NCI-H2196 treated with DMSO at 0.1 percent for 48 hours (cell line): ENCODE measurements around the gene BBLN.

Experiments used
- DNase-seq: peaks from one replicate; lab custom pipeline; 2025; ENCODE audit not compliant: unreplicated experiment; lab: John Stamatoyannopoulos, UW

The BBLN gene

DNA sequence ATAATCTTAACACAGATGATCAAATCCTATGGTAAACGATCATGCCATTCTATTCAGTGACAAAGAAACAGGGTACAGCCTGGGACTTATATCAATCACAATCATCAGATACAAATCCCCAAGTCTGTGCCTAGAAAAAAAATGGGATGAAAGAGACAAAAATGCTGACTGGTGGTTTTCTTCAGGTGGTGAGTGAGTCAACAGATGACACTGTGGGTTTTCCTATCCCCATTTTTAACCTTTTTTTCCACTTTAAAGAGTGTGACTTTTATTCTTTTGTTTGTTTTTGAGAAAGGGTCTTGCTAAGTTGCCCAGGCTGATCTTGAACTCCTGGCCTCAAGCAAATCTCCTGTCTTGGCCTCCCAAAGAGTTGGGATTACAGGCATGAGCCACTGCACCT, 28.1 kb downstream of the BBLN start:
- no peak for DNase-seq

DNA sequence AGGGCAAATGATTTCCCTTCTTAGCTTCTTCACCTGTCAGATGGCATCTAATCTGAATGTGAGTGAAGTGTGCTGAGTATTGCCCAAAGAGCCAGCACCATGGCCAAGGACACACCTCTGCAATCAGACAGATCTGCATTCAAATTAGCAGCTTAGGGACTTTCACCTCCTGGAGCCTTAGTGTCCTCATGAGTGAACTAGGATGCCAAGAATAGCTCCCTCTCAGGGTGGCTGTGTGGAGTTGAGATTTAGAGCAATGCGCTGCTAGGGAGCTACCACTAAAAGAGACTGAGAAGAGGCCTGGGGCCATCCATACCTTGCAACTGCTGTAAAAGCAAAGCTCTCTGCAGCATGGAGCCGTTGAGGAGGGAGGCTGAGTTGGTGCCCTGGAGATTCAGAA, 29.9 kb downstream of the BBLN start:
- DNase-seq: no peak

DNA sequence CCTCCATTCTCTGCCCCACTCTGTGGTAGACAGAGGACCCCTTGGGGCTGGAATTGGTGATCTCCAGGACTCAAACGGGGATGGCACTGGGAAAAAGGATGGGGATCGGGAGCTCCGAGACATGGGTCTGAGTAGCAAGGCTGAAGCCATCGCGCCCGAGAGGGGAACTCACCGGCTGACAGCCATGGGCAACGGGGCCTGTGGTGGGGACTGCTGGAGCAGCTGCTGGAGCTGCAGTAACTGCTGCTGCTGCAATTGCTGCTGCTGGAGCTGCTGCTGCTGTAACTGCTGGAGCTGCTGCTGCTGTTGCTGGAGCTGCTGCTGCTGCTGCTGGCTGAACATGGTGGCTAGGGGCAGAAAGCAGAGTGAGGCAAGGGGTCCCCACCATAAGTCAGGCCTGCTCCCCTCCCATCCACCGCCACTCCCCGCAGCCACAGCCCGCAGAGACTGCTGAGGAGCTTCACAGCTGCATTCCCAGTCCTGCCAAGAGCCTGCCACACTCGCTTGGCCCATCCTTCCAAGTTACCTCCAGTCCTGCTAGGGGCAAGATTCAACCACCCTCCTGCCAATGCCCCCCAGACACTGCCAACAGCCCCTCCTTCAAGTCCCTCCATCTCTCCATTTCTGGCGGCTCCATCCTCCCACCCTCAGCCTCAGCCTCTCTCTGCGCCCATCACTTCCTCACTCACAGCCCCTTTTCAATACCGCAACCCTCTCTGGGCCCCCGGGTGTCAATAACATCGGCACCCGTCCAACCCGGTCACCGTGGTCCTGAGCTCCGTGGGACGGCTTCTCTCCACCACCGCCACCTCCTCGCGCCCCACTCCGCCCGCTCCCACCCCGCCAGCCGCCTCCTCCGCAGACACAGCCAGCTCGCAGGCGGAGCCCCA, 30.7 kb downstream of the BBLN start:
- no peak for DNase-seq

DNA sequence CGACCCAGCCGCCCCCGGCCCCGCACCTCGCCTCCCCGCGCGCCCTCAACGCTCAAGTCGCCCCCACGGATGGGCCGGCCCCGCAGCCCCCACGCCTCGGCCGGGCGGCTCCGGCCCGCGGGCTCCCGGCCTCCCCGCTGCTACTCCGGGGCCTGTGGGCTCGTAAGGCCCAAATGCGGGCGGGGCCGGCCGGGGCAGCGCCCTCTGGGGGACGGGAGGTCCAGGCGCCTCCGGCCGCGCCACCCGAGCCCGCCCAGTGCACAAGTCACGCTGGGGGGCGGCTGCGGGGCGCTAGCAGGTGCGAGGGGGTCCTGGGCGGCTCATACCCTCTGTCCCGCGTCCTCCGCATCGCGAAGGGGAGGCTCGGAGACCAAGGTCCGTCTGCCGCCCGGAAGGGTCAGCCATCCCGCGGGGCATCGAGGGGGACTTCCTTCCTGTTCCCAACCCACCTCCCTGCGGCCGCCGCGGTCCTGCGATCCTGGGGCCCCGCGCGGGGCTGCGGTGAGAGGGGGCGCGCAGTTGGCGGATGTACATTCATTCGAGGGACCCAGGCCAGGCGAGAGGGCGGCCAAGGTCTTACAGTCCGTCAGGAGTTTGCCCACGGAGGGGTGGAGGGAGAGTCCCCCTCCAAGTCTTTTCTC, 31.5 kb downstream of the BBLN start, which contains the start of gene CIZ1:
Gene CIZ1, minus strand, starts transcription at position 167 of the 641 bp plus-strand sequence. CDS start 715 bp downstream, outside the sequence.
- DNase-seq: peak; percentile 60

DNA sequence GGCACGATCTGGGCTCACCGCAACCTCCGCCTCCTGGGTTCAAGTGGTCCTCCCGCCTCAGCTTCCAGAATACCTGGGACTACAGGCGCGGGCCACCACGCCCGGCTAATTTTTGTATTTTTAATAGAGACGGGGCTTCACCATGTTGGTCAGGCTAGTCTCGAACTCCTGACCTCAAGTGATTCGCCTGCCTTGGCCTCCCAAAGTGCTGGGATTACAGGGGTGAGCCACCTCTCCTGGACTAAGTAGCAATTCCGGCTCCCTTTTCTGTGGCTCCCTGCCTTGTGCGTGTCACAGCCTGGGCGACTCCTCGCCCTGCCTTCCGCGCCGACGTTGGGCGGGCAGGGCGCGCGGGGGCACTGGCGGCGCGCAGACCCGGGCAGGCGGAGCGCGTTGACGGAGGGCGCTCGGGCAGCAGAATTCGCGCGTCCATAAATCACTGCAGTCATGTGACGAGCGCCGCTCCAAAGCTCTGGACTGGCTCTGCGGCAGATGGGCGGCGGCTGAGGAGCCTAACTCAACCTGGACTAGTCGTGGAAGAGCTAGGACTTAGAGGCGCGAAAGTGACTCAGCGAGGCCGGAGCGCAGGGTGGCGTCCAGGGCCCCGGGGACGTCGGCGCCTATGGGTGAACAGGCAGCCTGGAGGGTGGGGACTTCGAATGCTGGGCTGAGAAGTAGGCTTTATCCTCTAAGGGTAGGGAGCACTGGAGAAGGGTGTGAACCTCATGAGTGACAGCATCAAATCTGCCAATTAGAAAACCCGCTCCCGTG, 32.7 kb downstream of the BBLN start:
- DNase-seq: peak; percentile 90

DNA sequence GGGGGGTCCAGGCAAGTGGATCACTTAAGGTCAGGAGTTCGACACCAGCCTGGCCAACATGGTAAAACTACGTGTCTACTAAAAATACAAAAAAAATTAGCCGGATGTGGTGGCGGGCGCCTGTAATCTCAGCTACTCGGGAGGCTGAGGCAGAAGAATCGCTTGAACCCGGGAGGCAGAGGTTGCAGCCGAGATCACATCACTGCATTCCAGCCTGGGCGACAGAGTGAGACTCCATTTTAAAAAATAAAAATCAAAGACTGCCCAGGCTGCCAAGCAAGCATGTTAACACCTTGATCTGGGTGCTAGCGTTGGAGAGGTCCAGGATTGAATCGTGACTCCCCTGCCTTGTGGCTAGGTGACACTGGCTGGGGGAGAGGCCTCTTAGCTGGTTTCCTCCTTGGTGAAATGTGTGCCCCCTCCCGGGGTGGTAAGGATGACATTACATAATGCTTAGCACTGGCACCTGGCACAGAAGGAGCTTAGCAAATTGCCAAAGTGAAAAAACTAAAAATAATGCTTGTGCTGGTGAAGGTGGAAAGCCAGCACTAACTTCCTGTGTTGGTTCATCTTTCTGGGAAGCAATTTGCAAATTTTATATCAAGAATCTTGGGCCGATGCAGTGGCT, 33.5 kb downstream of the BBLN start:
- DNase-seq: no peak

DNA sequence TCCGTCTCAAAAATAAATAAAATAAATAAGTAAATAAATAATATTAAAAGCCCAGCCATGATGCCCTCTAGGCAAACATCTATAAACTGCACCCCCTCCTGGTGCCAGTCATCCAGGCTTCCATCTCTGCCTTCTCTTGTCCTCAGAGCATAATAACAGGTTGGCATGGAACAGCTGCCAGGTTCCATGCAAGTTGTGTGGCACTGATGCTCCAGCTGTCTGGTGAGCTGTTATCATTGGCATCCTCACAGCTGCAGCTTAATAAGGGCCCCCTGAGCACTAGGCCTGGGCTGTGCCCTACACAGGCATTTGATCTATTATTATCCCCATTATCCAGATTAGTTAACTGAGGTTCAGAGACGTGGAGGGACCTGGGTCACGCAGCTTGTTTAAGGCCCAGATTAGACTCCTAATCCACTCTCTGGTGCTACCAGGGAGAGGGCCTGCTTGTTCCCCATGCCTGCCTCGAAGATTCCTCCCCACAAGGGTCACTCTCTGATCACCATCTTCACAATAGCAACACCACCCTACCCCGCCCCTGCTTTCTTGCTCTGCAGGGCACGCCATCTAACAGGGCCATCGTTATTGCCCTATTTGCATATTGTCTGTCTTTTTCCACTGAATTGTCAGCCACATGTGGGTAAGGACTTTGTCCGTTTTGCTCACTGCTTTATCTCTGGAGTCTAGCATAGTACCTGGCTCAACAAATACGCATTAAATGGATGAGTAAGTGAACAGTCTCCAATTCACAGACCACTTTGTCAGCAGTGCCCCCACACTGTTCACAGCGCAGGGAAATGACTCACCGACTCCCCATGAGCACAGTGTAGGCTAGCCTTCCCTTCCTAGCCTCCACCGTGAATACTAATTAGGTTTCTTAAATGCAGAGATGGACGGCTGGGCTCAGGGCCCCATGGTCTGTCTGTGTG, 41.6 kb downstream of the BBLN start:
- no peak for DNase-seq

DNA sequence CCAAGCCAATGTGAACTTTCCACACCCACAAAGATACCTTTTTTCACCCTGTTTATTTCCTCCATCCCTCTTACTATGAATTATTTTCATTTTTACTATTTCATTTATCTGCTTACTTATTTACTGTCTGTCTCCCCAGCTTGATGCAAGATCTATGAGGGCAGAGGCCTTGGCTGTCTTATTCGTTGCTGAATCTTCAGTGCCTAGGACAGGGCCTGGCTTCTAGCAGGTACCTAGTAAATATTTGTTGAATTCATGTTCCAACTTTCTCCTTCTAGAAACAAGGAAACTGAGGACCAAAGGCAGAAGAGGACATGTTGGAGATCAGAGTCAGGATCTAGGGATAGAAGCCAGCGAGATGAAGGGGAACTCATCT, 42.6 kb downstream of the BBLN start:
- no peak for DNase-seq

DNA sequence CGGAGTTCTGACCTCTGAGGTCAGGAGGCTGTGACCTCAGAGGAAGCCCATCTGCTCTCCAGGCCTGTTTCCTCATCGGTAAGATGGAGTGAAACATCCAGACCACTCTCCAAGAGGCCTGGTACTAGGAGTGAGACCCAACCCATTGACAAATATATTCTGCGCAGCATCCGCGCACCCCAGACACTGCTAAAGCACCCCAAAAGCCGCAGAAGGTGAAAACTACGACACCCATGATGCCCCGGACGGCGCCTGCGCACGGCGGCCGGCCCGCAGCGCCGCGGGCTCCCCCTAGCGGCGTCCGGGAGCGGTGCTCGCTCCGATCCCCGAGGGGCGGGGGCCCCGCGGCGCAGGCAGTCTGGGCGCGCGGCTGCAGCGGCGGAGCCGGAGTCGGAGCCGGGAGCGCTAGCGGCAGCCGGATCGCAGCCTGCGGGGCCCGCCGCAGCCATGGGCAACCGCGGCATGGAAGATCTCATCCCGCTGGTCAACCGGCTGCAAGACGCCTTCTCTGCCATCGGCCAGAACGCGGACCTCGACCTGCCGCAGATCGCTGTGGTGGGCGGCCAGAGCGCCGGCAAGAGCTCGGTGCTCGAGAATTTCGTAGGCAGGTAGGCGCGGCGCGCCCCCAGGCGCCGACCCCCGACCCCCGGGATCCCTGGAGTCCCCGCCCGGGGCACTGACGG, 43.1 kb downstream of the BBLN start, which contains the start of gene DNM1:
Gene DNM1, plus strand, starts transcription at position 356 of the 683 bp plus-strand sequence. Its CDS starts 92 bp downstream, at position 448.
- peak; percentile 54 for DNase-seq

DNA sequence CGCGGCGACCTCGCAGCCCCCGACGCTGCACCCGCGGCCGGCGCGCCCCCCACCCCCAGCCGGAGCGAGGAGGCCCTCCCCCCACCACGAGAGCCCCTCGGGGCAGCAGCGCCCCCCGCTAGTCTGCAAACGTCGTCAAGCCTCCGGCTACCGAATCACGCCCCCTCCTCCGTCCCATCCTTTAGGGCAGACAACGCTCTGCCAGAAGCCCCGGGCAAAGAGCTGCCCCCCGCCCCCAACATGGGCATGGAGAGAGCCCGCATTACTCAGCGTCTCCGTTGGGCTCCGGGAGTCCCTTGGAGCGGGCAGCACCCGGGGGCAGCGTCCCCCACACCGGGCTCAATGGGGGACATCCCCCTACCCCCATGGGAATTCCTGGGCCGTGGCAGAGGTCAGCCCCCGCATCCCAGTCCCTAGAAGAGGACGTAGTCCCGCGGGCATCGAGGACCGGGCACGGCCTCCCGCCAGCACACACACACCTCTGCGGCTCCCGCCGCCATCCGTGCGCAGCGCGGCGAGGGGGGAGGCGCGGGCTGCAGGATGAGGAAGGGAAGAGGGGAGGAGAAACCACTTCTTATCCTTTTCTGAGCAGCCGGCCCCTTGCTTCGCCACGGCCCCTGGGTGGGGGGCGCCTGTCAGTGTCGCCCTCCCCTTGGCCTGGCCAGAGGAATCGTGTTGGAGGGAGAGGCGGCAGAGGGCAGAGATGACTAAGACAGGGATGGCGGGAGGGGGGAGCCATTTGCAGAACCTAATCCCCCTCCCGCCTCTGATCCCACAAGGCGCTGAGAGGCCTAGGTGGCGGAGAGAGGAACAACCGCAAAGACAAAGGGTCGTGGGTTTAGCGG, 43.9 kb downstream of the BBLN start:
- peak; percentile 33 for DNase-seq

DNA sequence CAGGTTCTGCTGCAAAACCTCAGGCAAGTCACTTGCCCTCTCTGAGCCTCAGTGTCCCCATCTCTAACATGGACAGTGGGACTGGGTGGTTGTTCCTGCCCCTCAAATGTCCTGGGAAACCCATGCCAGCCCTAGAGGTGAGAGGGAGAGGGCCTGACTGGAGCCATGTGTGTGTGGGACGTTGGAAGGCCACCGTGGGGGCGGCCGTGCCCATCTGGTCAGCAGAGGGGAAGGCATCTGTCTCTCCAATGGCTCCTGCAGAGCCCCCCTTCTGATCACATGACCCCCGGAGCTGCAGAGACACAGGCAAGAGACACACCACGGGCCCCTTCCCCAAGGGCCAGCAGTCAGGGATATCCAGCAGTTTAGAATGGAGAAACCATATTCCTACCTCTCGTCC, 44.8 kb downstream of the BBLN start:
- DNase-seq: no peak

DNA sequence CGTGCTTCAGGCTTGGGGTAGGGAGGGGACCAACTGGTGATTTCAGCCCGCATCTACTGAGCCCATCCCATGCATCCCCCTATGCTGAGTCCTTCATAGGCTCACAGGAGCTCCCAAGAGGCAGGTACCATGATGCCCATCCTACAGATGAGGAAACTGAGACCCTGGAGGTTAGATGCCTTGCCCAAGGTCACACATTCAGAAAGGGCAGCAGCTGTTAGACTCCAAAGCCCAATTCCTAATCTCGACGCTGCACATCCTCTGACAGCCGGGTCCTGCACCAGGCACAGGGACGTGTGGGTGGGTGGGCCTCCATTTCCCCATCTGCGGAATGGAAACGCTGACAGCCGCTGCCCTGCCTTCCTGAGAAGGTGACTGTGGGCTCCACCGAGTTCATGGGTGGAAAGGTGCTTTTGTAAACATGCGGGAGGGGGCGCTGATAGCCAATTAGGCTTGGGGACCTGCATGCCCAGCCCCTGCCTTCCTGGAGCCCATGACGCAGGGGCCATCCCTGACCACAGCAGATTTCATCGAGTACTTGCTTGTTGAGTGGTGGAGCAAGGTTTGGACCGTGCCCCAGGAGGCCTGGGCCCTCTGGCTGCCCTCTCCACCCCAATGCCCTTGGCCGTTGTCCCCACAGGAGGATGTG, 45.4 kb downstream of the BBLN start:
- DNase-seq: no peak

DNA sequence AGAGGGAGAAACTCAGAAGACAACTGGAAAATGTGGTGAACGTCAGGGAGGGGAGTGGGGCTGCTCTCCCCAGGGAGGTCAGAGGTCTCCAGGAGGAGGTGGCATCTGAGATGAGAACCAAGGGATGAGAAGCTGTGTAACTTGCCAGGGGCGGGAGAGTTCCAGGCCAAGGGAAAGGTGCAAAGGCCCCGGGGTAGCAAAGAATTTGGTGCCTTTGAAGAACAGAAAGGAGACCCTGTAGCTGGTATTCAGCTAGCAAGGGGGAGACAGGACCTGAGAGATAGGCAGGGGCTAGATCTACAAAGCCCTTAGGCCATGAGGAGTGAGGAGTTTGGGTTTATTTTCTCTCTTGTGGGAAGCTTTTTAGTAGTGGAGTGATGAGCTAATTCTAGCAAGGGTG, 46.4 kb downstream of the BBLN start:
- no peak for DNase-seq

DNA sequence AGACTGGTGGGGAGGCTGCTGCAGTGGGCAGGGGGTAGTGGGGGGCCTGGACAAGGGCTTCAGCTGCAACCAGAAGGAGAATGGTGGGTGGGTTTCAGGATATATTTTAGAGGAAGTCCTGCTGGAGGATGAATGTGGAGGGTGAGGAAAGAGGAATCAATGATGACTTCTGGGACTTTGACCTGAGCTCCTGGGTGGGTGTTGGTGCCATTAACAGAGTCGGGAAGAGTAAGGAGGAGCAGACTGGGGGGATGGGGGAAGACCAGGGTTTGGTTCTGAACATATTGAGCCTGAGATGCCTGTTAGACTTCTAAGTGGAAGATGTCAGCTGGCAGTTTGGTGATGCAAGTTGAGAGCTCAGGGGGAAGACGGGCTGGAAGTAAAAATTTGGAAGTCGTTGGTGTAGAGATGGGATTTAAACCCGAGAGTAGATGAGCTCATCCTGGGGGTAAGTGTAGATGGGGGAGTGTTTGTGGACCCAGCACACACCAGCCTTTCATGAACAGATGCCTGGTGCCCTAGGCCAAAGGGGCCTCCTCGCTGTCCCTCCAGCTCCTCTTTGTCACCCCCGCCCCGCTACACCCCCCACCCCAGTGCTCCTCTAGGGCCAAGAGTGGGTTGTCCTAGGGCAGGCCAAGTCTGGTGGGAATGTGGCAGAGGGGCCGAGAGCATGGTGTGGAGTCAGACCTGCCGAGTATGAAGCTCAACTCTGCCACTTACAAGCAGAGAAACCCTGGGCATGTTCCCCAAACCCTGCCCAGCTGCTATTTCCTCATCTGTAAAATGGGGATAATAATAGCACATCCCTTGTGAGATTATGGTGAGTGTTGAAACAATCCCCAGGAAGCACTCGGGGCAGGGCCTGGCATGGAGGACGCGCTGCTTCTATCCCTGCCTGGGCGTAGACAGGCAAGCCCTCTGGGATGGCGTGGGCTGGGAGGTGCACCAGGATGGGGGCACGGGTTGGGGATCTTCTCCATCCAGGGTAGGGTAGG, 47.1 kb downstream of the BBLN start:
- no peak for DNase-seq

DNA sequence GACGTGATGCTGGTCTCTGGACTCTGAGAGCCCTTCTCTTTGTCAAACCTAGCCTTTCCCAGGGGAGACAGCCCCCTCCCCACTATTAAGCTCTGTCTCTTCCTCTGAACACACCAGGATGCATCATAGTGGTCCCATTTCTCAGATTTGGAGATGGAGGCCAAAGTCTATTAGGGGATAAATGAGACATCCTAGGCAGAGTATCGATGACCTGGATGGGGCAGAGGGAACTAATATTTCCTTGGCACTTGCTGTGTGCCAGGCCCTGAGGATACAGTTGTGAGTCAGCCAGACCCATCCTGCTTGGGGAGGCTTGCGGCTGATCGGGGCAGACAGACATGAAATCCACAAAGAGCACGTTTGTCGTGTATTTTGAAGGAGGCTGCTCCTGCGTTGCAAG, 48.3 kb downstream of the BBLN start:
- DNase-seq: no peak

DNA sequence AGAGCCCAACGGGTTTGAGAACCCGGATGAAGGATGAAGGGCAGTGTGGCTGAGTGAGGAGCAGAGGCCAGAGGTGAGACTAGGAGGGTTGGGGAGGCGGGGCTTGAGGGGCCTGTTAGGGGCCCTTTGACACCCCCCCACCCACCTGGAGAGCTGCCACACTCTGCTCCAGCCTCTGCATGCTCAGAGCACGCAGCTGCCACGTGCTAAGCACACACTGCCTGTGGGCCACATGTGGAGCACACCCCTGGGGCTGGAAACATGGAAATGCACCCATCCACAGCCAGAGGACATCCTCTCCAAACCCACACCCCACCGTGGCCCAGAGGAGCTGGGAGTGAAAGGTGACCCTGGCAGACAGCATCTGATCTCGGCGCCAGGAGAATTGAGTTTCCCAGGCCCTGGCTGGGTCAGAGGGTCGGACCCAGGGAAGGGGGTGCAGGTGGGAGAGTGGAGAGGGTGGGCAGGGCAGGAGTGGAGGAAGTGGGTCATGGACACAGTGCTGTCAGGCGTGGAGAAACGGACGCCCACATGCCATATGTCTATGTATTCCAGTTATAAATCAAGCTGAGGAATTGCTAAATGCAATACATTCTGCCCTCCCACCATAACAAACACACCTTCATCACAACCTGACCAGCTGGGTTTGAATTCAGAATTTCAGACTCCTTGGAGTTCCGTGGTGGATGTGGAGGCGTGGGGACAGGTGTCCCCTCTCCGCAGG, 49.0 kb downstream of the BBLN start:
- DNase-seq: no peak
